ENCODE measurements around the gene PHLDA2. TPM values are rescaled to one million over a fixed set of nuclear protein-coding genes. Genes with fewer than 3 reads are reported as not detected.
"Not testable (repeated sequence)": the region's sequence is repeated elsewhere in the genome, so short reads cannot be mapped to it uniquely, and the experiment has no call there.

Gene PHLDA2
- total RNA-seq, 2 donors from 2014 or later: 3.6 to 5.9 TPM

DNA sequence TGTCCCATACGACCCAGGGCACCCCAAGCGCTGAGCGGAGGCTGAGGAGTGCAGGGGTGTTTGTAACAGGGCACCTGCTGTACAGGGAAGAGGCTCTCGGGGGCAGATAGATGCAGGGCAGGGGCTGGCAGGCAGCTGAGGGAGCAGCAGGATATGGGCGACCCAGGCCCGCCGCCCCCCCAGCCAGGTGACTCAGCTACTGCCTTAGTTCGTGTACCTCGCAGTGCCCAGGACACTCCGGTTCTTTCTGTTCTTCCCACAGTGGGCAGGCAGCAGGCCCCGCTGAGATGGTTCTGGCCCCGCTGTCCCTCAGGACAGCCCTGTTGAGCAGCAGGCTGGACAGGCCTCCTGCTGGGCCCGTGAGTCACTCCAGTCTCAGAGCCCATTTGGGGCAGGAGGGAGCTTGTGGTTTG is 16.2 kb downstream of the PHLDA2 start:
- ATAC-seq (no peak), DNase-seq (ENCODE audit: low spot score in 2 of 2) (no peak)
- no peak overlapping the region for H3K27ac Mint-ChIP-seq
- H3K36me3 Mint-ChIP-seq: no peaks in the 10 kb centered on the region
- no peaks in the 10 kb centered on the region for H3K9me3 Mint-ChIP-seq

DNA sequence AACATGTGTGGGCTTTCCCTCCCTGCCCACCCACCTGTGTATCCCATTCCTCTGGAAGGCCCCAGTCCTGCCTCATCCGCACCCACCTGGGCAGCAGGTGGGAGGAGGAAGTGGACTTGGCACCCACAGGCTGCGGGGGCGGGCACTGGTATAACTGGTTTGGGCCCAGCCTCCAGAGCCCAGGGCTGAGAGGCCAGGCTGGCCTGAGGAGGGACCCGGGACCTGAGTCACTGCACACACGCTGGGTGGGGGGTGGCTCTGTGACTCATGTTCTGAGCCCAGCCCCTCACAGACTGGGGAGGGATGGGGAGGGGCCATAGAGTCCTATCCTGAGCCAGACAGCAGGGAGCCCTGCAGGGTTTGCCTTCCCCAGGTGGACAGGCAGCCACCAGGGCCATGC is 16.7 kb downstream of the PHLDA2 start:
- no peaks in the 10 kb centered on the region for H3K9me3 Mint-ChIP-seq
- no peak overlapping the region for H3K27ac Mint-ChIP-seq
- H3K36me3 Mint-ChIP-seq: no peaks in the 10 kb centered on the region
- ATAC-seq (peak in 1 of 2 donors; percentile 28), DNase-seq (ENCODE audit: low spot score in 2 of 2) (no peak)

DNA sequence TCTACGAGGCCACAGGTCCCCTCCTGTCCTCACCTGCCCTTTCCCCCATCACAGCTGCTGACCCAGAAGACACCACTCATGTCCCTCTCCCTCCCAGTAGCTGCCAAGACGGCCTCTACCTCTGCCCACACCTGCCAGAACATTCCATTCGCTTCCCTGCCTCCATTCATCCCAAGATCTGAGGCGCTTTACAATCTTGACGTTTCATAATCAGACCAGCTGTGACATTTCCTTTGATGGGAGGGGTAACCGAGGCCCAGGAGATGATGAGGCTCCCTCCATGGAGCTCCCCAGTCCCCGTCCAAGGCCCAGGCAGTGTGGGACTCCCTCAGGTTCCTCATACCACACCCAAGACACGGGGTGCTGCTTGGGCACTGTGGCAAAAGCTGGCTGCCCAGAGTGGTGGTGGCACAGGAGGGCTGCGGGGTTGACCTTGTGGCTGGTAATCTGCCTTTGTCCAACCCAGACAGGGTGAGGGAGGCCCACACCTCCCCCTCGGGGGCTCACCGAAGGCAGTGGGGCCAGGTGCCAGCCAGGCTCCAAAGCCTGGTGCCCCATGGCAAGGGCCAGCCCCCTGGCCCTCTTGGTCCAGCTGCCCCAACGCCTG is 17.3 kb downstream of the PHLDA2 start:
- no peak for ATAC-seq
- no peaks in the 10 kb centered on the region for H3K36me3 Mint-ChIP-seq

DNA sequence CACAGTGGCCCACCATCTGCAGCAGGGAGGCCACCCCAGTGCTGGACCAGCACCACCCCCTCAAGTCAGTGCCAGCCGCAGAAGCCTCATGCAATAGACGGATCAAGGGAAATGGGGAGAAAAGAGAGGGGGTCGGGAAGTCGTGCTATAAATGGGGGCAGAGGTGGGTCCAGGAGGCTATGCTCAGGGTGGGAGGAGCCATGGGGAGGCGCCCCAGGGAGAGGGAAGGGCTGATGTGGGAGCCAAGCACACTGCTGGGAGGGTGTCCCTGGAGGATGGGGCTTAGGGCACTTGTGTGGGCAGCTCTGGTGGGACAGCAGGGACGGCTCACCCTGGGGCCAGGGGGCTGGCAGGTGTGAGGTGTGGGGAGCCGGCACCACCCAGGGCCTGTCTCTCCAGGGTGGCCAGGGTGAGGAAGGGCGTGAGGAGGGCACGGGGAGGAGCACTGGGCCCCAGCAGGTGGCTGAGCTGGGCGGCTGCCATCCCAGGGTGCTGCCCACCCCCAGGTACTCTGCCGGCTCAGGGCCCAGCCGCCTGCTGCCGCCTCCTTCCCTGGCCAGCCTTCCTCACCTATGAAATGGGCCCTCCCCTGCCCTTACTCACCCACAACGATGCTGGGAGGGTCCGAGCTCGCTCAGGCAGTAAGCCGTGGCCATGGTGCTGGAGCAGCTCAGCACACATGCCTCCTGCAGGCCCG is 18.0 kb downstream of the PHLDA2 start:
- ATAC-seq: no peak
- no peak for DNase-seq (ENCODE audit: low spot score in 2 of 2)
- H3K27ac Mint-ChIP-seq: no peak overlapping the region
- H3K36me3 Mint-ChIP-seq: no peaks in the 10 kb centered on the region
- H3K9me3 Mint-ChIP-seq: no peaks in the 10 kb centered on the region

More for the DNA sequence above, 17.3 kb downstream of the PHLDA2 start:
- no peaks in the 10 kb centered on the region for H3K9me3 Mint-ChIP-seq
- no peak for DNase-seq (ENCODE audit: low spot score in 2 of 2)
- no peak overlapping the region for H3K27ac Mint-ChIP-seq

DNA sequence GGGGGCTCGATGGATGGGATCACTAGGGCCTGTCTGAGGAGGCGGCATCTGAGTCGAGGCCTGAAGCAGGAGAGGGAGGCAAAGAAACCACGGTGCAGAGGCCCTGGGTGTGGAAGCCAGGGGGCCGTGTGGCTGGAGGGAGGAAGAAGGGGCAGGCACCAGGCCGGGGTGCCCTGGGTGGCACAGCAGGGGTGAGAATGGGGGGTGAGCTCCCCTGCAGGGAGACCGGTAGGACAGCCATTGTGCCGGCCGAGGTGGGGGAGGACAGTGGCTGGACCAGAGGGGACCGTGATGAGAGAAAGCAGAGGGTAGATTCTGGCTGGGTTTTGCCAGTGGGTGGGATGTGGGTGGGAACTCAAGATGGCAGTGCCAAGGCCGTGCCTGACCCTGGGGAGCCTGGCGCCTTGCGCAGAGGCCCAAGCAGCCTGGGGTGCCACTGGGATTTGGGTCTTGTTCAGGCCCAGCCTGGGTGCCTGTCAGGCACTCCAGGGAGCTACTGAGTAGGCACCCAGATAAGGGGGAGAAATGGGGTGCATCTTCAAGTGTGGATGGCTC is 18.7 kb downstream of the PHLDA2 start:
- ATAC-seq (no peak), DNase-seq (ENCODE audit: low spot score in 2 of 2) (no peak)
- peak overlapping the region in 1 of 2 donors; percentile 45 for H3K27ac Mint-ChIP-seq
- H3K9me3 Mint-ChIP-seq: no peaks in the 10 kb centered on the region
- H3K36me3 Mint-ChIP-seq: peaks cover 0 to 5% of the 10 kb centered on the region in 2 donors

DNA sequence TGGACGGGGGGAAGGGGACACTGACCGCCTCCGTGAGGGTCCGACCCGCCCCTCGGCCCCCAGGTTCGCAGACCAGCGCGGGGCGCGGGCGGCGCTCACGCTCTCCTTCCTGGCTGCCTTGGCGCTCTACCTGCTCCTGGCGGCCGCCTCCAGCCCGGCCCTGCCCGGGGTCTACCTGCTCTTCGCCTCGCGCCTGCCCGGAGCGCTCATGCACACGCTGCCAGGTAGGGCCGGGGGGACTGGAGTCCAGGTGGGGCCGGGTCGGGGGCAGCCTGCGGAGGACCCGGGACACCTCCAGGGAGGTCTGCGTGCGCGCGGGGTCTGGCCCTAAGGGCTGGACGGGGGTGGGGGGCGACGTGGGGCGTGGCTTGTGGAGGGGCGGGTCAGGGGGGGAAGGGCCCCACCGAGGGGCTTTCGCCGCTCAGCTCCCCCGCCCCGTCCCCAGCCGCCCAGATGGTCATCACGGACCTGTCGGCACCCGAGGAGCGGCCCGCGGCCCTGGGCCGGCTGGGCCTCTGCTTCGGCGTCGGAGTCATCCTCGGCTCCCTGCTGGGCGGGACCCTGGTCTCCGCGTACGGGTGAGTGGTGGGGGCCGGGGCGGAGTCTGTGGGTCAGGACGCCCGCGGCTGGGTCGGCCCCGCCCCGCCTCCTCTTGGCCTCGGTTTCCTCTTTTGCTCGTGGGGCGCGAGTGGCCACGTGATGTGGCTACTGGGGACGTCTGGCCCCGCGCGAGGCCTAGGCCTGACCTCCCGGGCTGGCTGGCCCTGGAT is 19.9 kb downstream of the PHLDA2 start:
- peaks cover 0 to 14% of the 10 kb centered on the region in 2 donors for H3K36me3 Mint-ChIP-seq
- no peaks in the 10 kb centered on the region for H3K9me3 Mint-ChIP-seq
- H3K27ac Mint-ChIP-seq: no peak overlapping the region
- ATAC-seq (no peak), DNase-seq (ENCODE audit: low spot score in 2 of 2) (no peak)

DNA sequence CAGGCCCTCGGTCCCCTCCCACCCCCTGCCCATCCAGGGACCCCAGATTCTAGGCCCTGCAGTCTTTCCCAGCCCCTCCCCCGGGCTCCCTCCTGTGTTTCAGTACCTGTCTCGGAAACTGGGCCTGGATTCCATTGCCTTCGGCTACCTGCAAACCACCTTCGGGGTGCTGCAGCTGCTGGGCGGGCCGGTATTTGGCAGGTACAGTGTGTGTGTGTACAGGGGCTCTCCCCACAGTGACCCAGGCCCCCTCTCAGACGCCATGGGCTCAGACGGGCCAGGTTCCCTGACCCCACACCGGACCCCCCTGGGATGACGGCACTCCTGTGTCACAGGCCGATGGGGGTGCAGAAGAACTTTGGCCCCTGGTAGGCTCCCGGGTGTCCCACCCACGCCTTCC is 21.1 kb downstream of the PHLDA2 start:
- ATAC-seq (no peak), DNase-seq (ENCODE audit: low spot score in 2 of 2) (no peak)
- Mint-ChIP-seq H3K27ac (no peak overlapping the region), H3K36me3 (peaks cover 0 to 14% of the 10 kb centered on the region in 2 donors), H3K9me3 (no peaks in the 10 kb centered on the region)

DNA sequence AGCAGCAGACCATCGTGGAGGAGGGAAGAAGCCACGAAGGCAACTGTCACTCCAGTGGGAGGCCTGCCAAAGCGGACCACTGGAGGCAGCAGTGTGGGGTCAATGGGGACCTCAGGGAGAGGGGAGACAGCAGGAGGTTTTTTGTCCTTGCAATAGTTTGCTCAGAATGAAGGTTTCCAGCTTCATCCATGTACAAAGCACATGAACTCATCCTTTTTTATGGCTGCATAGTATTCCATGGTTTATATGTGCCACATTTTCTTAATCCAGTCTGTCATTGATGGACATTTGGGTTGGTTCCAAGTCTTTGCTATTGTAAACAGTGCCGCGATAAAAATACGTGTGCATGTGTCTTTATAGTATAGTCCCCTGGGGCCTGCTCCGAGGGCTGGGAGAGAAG is 23.9 kb downstream of the PHLDA2 start:
- ATAC-seq; H3K9me3 Mint-ChIP-seq; DNase-seq (ENCODE audit: low spot score in 2 of 2); H3K27ac Mint-ChIP-seq: not testable (repeated sequence)
- peaks cover 0 to 14% of the 10 kb centered on the region in 2 donors for H3K36me3 Mint-ChIP-seq

DNA sequence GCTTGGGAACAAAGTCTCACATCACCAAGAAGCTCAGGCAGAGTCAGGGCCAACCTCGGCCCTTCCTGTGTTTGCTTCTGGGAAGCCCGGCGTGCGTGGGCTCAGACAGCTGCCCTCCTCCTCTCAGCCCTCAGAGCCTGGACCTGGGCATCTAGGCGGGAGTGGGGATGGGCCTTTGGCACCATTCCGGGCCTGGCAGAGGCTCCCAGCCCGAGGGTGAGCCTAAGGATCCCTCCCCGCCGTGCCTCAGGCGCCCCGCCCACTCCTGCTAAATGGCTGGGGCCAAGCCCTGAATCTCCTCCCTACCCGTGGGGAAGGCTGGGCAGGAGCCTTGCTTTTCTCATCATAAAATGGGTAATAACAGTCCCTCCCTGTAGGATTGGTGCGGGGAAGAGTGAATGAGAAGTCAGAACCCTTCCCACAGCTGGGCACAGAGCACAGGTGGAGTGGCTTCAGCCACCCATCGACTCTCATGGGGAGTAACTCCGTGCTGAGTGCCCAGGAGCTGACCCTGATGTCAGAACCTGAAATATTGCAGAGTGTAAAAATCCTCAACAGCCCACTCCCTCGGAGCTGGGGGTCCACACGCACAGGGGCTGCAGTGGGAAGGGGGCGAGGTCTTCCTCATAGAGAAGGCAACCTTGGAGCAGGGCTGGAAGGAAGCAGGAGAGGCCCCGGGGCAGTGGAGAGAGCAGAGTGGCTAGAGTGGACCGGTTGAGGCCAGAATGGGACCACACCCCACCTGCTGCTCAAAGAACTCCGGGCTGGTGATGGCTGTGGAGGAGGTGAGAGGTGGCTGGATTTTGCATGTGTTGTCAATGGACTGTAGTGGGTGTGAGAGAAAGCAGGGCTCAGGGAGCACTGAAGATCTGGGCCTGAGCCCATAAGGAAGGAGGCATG is 24.8 kb downstream of the PHLDA2 start:
- peaks cover 0 to 1% of the 10 kb centered on the region in 2 donors for H3K9me3 Mint-ChIP-seq
- H3K36me3 Mint-ChIP-seq: peaks cover 0 to 14% of the 10 kb centered on the region in 2 donors
- no peak overlapping the region for H3K27ac Mint-ChIP-seq
- no peak for ATAC-seq
- DNase-seq (ENCODE audit: low spot score in 2 of 2): no peak

DNA sequence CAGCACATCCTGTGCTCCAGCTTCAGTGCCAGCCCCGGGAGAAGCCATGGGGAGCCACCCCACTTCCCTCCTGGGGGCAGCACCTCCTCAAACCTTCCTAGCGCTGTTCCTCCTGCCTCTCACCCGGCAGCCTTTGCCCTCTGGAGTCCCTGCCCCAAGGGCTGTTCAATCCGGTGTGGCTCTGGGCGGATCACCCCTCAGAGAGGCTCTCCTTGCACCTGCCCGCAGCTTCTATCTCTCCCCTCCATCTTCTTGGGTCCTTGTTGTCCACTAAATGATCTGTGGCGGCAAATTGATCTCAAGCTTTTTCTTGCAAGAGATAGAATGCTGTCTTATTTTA is 25.6 kb downstream of the PHLDA2 start:
- ATAC-seq (no peak), DNase-seq (ENCODE audit: low spot score in 2 of 2) (no peak)
- no peak overlapping the region for H3K27ac Mint-ChIP-seq
- peaks cover 0 to 5% of the 10 kb centered on the region in 2 donors for H3K9me3 Mint-ChIP-seq
- peaks cover 0 to 14% of the 10 kb centered on the region in 2 donors for H3K36me3 Mint-ChIP-seq

DNA sequence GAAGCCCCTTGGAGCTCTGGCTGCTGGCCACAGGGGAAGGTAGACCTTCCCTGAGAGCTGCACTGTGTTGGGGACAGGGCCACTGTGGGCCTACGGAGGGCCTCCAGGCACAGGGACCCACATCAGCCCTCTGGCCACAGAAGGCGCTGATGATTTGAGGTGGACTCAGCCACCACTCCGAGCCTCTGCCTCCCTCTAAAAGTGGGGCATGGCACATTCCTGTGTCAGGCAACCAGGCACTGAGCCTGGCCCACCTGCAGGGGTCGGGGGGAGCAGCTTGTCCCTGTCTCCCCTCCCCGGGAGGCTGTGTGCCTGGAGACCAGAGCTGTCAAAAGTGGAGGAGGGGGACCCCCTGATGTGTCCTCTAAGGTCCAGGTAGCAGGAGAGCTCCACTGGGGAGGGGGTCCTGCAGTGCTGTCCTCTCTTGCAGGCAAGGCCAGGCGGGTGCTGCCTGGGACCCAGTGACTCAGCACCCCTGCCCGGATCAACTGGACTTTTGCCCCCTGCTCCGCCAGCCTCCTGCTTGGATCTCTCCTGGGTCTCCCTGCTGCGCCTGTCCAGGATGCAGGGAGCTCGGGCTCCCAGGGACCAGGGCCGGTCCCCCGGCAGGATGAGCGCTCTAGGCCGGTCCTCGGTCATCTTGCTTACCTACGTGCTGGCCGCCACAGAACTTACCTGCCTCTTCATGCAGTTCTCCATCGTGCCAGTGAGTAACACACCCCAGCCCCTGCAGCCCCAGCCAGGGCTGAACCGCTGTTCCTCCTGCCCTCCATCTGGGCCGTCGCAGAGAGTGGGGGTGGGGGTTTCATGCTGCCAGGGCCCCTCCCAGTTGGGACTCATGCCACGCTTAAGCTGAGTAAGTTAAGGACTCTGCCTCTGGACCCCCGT is 26.2 kb downstream of the PHLDA2 start:
- no peak for ATAC-seq
- DNase-seq (ENCODE audit: low spot score in 2 of 2): no peak
- peaks cover 0 to 14% of the 10 kb centered on the region in 2 donors for H3K36me3 Mint-ChIP-seq
- no peak overlapping the region for H3K27ac Mint-ChIP-seq
- H3K9me3 Mint-ChIP-seq: peaks cover 0 to 5% of the 10 kb centered on the region in 2 donors

DNA sequence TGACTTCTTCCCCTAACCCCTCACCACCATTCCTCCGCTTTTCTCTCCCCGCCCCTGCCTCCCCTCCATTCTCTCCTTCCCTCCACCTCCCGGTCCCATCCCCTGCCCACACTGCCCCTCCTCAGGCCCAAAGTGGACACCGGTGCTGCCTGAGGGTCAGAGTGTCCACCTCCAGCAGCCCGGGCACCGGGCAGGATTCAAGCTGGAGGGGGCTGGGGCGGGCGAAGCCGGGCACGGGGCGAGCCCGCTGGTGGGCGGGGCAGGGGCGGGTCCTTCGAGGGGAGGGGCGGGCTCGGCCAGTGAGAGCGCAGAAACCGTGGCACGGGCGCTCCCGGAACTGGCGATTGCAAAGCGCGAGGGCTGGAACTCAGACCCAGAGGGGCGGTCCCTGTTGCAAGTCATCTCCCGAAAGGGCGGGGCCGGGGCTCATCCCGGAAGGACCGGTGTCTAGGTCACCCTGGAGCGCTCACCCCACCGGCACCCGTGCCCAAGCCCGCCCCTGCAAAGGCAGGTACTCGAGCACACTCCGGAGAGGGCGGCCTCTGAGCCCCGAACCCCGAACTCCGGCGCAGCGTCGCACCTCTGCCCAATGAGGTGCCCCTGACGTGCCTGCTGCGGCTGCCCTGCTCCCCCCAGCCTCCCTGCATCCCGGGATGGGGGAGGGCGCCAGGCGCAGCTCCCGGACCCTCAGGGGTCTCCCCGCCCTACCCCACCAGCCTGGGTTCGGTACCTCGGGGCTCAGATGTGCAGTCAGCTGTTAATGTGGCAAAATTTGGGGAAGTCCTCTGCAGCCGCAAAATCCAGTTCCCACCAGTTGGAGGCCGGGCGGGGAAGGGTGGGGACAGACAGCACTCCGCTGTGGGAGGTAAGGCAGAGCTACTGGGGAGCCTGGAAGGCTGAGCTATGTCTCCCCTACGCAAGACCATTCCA is 27.1 kb downstream of the PHLDA2 start:
- DNase-seq (ENCODE audit: low spot score in 2 of 2): peak; percentile 94 to 97
- peak; percentile 97 for ATAC-seq
- H3K27ac Mint-ChIP-seq: peak overlapping the region in 1 of 2 donors; percentile 48
- peaks cover 0 to 5% of the 10 kb centered on the region in 2 donors for H3K9me3 Mint-ChIP-seq
- H3K36me3 Mint-ChIP-seq: peaks cover 0 to 14% of the 10 kb centered on the region in 2 donors

DNA sequence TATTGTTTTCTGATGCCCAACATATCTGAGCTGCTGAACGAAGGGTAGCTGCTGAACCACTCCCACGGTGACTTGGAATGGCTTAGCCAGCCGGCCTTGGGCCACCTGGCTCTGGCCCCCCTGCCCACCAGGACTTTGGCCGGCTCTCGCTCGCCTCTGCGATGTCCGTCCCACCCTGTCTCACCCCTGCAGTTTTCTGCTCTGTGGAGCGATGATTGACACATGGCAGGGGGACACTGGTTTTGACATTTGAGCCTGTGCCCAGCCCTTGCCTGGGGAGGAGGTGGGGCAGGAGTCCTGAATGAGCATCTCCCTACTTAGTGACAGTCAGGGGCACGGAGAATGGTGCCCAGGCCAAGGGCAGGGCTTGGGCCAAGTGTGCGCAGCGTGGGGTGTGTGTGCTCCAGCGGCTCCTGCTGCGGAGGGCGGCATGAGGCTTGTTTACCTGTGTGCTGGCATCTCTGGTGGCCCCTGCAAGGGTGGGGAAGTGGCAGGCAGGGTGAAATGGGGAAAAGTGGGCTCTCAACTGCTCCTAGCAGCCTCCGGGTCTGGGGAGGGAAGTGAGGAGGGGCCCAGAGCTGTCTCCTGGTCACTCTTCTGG is 27.9 kb downstream of the PHLDA2 start:
- no peak for DNase-seq (ENCODE audit: low spot score in 2 of 2)
- H3K36me3 Mint-ChIP-seq: peaks cover 0 to 14% of the 10 kb centered on the region in 2 donors
- H3K27ac Mint-ChIP-seq: peak overlapping the region in 1 of 2 donors; percentile 48
- peaks cover 0 to 5% of the 10 kb centered on the region in 2 donors for H3K9me3 Mint-ChIP-seq
- ATAC-seq: no peak

DNA sequence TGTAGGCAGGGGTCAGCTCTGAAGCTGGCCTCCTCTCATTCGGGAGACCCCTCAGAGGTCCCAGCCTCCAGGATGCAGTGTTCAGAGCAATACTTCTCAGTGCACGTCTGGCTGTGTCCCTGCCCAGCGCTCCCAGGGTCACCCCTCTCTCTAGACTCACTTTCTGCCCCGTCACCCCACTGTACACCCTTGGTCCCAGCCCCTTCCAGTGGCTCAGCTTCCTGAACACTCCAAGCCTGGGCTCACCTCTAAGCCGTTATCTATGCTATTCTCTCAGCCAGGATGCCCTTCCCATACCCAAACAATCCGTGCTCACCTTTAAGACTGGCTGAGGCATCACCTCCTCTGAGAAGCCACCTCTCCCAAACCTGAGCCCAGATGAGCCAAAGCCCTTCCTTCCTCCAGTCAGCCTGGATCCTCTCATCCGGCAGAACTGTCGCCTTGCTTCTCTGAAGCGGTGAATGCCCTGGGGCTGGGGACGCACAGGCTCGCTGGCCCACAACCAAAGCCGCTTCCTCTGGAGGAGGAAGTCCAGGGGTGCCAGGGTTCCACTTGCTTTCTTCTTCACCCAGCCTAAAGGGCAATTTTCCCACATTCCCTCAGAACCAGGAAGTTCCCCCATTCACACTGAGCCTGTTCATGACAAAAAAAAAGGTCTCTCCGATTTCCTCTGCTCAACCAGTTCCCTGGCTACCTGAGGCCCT is 30.0 kb downstream of the PHLDA2 start:
- ATAC-seq (no peak), DNase-seq (ENCODE audit: low spot score in 2 of 2) (no peak)
- peaks cover 0 to 5% of the 10 kb centered on the region in 2 donors for H3K9me3 Mint-ChIP-seq
- peak overlapping the region in 1 of 2 donors; percentile 74 for H3K27ac Mint-ChIP-seq
- H3K36me3 Mint-ChIP-seq: no peaks in the 10 kb centered on the region

Data from activated naive CD4-positive, alpha-beta T cell treated with anti-CD3 and anti-CD28 coated beads, Interleukin-2, amount 50 U/mL, for 72 hours (primary cell).